GM21717 (cell line): ENCODE data around the gene MGME1.
A peak's percentile ranks its signal among the peaks of the same experiment; 100 is the strongest.
"Not testable (repeated sequence)": the region's sequence is repeated elsewhere in the genome, so short reads cannot be mapped to it uniquely, and the experiment has no call there.

Source experiments
- ATAC-seq: cut with Tn5 transposase; IDR thresholded peaks from one replicate; pipeline ENCODE4 v1.9.1; 2021; ENCODE audit warnings: mild to moderate bottlenecking, moderate library complexity; ENCODE audit not compliant: unreplicated experiment

Gene MGME1

DNA sequence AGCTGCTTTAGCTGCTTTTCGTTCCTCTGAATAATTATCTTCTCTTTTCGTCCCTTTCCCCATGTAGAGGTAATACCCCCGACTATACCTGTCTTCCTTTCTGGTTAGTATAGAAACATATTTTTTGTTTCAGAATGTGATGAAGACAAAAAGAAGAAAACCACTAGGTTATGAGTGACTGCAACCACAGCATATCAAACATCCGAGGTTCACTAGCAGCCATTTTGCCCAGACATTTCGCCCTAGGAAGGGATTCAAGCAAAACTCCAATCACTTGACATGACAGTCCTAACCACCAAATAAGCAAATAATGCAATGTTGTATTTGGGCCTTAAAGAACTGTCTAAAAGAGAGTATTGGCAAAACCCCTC, 9.6 kb upstream of the MGME1 start:
- ATAC-seq = no peak

DNA sequence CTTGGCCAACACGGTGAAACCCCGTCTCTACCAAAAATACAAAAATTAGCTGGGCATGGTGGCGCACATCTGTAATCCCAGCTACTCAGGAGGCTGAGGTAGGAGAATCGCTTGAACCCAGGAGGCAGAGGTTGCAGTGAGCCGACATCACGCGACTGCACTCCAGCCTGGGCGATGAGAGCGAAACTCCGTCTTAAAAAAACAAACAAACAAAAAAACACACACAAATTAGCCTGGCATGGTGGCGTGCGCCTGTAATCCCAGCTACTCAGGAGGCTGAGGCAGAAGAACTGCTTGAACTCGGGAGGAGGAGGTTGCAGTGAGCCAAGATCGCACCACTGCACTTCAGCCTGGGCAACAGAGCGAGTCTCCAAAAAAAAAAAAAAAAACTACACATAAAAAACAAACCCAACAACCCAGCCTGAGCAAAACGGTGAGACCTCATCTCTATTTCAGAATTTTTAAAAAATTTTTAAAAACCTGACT, 8.4 kb upstream of the MGME1 start:
- ATAC-seq = not testable (repeated sequence)

DNA sequence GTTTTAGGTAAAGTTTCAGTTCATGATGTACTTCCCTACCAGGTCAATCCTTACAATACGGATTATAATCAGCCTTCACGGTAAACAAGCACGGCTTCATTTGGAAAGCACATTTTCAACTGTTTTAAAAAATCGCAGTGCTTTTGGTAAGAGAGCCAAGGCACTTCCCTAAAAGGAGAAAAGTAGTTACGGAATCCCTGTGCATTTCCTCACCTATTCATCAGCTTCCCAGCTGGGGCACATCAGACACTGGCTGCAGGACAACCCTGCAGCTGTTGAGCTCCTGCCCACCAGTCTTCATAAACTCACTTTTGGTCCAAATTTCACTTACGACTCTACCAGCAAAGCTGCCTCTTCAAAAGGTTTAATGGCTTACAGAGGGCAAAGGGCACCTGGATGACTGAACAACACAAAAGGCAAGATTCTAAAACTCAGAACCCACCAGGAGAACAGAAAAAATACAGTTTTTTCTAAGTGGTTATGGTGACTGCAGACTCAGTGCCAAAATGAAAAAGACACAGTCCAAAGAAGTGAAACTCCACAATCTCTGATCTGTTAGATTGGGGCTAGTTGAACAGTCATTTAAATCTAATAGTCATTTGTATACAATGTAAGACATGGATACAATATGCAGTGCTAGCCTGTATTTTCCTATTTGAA, 7.8 kb upstream of the MGME1 start:
- no peak for ATAC-seq

DNA sequence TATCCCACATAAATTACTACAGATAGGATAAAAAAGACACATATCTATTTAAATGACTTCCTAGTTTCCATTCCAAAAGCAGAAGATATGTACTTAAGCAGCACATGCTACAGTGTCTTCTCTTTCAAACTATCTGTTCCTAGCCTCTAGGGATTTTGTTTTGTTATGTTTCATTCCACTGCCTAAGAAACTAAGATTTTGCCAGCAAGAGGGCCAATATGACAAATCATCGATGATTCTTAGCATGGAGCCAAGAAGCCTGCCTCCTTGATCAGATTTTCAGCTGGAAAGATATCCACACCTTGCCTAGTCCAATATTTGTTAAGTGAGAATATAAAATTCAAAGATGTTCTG, 7.3 kb upstream of the MGME1 start:
- ATAC-seq = no peak

DNA sequence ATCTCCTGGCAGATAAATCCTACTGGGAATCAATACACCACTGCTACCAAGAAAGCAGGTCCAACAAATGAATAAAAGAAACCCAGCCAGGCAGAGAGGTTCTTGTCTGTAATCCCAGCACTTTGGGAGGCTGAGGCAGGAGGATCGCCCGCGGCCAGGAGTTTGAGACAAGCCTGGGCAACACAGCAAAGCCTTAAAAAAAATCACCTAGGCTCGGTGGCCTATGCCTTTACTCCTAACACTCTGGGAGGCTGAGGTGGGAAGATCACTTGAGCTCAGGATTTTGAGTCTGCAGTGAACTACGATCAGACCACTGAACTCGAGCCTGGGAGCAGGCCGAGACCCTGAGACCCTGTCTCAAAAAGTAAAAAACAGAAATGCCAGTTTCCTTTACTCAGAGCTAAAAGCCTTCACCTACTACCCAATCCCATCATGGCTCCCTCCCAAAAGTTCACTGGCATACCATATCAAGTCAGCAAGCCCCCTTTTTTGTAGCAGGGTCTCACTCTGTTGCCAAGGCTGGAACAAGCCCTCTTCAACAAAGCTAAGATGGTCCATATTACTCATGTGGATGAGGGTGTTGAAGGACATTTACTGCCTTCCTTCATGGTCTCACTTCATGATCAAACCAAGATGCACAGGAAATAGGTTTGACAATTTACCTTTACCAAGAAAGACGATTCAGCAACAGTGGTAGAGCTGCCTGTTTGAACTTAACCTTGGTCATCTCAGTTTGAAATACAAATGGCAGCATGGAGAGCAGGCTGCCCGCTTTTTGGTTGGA, 5.5 kb upstream of the MGME1 start:
- no peak for ATAC-seq

DNA sequence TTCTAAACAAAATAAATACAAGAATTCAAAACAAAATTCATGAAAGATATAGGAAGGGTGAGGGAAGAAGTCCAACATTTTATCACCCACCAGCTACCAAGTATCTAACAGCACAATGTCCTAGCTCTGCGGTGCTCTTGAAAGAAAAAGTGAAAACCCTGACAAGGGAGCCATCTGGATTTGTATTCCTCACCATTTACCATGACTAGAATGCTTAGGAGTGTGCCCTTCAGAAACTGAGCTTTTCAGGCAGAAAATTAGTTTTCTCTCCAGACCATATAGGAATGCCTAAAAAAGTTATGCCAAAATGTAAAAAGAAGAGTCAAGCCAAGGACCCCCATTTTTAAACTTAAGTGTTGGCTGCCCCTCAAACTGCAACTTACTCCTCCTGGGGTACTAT, 4.7 kb upstream of the MGME1 start:
- ATAC-seq = no peak

DNA sequence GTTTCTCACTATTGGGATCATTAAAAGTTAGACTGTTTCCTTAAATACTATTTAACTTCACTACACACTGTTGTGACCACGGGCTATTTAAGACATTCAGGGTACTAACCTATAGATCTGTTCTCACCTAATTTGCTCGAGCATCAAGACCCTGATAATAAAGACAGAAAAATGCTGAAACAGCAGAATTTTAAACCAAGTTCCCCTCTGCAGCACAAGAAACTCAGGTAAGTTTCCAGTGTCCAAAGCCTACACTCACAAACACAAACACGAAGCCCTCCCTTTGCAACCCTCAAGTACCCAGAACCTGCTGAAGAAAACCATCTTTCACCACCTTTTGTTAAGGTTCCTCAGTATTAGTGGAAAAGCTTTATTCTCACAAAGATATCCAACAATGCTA, 4.2 kb upstream of the MGME1 start:
- no peak for ATAC-seq

DNA sequence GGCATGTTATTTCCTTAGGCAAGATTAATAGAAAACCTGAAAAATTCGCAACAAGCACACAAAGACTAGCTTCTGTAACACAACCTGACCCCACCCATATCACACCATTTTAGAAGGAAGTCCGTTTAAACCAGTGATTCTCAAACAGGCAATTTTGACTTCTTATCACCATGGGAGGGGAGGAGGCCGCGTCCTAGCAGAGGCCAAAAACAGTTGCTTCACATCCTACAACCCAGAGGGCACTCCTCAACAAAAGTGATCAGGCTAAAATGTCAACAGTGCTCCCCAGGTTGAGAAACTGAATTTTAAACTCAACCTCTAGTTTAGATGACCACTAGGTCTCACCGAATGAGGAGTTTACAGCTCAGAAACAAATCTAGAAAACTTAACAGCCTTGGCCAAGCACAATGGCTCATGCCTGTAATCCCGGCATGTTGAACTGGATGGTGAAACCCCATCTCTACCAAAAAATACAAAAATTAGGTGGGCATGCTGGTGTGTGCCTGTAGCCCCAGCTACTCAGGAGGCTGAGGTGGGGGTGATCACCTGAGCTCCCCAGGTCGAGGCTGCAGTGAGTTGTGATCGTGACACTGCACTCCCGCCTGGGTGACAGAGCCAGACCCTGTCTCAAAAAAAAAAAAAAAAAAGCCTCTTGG, 3.6 kb upstream of the MGME1 start:
- ATAC-seq = no peak

DNA sequence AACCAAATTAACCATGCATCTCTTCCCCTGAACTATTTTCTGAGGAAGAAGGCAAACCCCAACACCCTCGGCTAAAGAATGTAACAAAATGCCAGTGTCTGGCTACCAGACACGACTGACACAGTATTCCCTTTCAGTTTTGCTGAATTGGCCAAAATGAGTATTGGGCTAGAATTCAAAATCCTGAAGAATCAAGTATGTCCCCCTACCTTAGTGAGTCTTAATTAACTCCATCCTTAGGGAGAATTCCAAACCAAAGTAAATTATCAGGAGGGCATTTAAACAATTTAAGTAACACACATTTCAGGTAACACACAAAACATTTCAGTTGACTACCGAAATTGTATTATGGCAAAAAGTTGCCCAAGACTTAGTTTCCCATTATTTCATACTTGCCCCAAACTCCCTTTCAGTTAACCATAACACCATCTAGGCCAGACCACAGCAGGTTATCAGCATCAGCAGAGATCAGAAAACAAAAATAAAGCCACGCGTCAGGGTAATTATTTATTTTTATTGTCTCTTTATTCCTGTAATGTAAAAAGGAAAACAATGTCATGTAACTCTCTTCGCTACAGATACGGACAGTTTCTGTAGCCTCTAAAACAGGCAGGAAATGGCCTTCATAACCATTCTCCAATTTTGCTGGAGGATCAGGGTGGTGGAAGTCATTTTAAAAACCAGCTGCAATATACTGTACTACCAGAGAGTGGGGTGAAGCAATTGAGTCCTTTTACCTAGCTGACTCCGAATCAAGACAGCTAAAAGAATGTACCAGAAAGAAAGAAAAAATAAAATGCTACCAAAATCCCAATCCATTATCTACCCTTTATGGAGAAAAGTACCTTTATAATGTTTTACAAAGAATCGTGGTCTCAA, 2.1 kb upstream of the MGME1 start:
- no peak for ATAC-seq

DNA sequence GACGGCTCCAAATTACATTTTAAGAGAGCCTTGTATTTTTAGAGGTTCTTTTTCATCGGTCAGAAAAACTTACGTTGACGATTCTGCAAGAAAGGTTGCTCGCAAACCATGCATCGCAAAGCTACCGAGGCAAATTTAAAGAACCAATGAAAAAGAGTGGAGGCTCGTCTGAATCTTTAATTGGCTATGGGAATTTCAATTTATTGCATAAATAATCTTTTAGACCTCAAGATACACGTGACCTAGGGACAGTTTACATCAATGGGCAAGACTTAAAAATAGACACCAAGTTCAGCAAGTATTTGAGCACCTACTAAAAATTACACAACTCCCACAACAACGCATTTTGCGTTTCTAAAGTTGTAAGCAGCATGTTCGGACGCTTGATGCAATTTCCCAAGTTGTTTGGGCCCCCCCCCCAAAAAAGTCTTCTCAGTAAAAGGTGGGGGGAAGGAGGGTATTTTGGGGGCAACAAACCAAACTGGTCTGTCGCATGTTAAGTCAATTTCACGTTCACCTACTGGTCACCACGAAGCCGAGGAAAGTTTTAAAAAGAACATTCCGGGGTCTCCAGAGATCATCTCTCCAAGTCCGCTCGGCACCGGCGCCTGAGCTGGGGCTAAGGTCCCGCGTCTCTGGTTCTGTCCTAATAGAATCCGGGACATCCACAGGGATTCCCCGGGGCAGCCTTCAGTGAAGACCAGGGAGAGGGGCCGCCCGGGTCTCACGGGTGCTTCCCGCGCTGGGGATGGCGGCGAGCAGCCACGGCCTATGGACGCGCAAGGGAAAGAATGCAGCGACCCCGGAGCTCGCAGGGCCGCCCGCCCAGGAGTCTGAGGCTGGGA, 1.1 kb upstream of the MGME1 start:
- ATAC-seq = peak; percentile 5

DNA sequence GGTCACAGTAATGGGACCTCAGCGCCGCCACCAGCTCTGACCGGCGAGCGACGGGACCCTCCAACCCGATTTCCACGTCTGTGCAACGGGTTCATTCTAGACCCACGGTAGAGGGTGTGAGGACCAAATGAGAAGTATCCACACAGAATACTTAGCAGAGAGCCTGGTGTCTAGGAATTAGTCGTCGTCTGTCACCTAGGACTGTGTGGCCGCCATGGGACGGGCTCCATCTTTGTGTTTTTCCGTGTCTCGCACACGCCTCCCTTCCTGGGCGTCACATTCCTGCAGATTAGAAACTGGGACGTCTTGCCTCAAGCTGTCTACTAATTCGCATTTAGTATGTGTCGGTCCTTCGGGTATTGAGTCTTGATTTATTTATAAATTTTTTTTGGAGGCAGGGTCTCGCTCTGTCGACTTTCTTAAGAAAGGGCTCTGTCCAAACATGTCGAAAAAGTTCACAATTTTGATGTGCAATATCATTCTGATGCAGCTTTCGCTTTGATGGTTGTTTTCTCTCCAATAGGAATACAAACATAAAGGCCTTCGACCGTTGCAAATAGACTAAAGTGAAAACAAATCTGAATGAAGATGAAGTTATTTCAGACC, 563 bp downstream of the MGME1 start:
- peak; percentile 12 for ATAC-seq

DNA sequence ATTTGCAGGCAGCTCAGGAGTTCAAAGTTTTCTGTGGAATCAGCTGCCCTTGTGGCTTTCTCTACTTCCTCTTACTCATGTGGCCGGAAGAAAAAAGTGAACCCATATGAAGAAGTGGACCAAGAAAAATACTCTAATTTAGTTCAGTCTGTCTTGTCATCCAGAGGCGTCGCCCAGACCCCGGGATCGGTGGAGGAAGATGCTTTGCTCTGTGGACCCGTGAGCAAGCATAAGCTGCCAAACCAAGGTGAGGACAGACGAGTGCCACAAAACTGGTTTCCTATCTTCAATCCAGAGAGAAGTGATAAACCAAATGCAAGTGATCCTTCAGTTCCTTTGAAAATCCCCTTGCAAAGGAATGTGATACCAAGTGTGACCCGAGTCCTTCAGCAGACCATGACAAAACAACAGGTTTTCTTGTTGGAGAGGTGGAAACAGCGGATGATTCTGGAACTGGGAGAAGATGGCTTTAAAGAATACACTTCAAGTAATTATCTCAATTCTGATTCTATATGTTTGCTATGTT, 1.1 kb downstream of the MGME1 start:
- ATAC-seq = no peak

DNA sequence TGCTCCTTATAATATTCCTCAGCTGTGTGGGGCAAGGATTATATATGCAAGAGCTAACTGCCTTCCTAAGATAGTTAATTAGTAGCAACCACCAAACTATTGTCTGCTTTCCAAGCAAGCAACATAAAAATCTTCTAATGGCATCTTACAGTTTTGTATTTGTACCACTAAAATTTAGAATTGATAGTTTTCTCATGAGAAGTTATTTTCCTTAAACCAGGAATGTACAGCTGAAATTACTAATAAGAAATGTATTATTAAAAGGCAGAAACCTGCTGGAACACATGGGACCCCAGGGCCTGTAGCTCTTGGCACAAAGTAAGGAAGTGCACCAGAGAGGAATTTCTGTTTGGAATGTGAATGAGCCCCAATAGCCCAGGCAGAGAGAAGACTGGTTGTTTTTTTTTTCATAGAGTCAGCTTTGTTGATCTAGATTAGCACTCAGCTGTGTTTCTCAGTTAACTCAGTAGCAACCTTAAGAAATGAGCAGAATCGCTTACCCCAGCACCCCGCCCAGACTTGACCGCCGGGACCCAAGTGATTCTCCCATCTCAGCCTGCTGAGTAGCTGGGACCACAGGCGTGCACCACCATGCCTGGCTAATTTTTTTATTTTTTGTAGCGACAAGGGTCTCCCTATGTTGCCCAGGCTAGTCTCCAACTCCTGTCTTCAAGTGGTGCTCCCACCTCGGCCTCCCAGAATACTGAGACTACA, 2.6 kb downstream of the MGME1 start:
- ATAC-seq = no peak

DNA sequence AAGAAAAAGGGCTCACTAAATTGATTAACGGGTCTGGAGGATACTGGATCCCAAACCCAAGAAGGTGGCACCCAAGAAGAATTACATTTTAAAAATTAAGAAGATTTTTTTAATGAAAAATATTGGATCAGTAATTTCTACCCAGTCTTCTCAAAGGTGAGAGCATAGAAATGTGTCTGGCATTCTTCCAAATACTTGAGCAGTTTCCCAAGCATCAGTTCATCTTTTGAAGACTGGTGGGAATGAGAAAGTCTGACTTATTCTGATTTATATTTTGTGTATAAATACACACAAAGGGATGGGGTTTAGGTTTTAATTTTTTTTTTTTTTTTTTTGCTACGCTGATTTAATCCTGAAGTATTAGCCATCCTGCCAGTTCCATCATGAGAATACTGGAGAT, 3.3 kb downstream of the MGME1 start:
- no peak for ATAC-seq

DNA sequence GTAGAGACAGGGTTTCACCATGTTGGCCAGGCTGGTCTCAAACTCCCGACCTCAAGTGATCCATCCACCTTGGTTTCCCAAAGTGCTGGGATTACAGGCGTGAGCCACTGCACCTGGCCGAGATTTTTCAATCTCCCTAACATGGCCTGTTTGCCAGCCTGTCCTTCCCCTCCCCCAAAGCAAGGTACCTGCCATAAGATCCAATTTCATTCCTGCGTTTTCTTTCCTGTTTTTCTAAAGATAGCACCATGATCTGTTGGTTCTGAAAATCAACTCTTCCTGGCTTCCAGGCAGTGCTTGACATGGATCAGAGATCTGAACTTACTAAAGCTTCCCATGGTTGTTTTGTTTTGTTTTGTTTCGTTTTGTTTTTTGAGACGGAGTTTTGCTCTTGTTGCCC, 7.5 kb downstream of the MGME1 start:
- ATAC-seq = no peak

DNA sequence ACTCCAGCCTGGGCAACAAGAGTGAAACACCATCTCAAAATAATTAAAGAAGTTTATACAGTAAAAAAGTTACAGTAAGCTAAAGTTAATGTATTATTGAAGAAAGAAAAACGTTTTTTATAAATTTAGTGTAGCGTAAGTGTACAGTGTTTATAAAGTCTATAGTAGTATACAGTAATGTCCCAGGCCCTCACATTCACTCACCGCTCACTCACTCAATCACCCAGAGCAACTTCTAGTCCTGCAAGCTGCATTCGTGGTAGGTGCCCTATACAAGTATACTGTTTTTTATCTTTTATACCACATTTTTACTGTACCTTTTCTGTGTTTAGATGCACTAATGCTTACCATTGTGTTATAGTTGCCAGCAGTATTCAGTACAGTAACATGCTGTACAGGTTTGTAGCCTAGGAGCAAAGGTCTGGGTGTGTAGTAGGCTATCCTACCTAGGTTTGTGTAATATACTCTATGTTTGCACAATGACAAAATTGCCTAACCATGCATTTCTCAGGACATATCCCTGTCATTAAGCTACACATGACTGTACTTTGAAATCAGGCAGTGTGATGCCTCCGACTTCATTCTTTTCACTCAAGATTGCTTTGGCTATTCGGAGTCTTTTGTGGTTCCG, 16.7 kb downstream of the MGME1 start:
- ATAC-seq = no peak

DNA sequence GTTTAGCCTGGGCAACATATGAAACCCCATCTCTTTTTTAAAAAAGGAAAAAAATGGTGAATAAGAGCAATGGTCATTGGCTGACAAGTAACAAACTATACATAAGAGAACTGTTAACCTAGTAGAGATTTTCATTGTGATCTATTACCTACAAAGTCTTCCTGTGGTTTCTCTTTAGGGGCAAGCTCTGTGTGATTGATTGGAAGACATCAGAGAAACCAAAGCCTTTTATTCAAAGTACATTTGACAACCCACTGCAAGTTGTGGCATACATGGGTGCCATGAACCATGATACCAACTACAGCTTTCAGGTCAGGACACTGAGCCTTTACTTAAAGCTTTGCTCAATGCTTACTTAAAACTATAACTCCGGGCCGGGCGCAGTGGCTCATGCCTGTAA, 19.2 kb downstream of the MGME1 start:
- ATAC-seq = no peak

DNA sequence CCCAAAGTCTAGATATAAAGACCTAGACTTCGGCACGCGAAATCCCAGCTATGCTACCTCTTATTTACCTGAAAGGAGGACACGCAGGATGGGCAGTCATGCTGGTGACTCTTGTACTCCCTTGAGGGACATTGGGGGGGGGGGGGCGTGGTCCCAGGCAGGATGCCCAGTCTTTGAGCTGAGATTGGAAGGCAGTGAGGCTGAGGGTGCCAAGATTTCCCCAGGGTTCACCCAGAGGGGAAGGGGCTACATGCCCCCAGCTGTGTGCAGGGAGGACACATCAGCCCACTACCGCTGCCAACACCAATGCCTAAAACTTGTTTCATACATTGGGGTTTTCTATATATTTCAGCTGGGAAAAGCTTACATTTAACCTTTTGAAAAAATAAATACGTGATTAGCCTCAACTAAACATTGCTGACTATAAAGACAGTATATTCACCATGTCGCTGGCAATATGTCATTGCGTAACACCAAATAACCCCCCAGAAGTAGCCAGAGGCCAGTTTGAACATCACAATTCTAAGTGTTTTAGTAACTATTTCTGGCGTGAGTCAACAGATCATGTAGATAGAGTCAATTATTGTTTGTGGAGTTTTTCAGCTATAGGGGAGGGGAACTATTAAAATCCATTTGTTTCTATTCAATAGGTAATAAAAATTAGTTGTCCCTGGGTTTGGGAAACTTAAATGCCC, 21.6 kb downstream of the MGME1 start:
- ATAC-seq = no peak
